Measurements from ENCODE around the gene ZC3H10.

The ZC3H10 gene

DNA sequence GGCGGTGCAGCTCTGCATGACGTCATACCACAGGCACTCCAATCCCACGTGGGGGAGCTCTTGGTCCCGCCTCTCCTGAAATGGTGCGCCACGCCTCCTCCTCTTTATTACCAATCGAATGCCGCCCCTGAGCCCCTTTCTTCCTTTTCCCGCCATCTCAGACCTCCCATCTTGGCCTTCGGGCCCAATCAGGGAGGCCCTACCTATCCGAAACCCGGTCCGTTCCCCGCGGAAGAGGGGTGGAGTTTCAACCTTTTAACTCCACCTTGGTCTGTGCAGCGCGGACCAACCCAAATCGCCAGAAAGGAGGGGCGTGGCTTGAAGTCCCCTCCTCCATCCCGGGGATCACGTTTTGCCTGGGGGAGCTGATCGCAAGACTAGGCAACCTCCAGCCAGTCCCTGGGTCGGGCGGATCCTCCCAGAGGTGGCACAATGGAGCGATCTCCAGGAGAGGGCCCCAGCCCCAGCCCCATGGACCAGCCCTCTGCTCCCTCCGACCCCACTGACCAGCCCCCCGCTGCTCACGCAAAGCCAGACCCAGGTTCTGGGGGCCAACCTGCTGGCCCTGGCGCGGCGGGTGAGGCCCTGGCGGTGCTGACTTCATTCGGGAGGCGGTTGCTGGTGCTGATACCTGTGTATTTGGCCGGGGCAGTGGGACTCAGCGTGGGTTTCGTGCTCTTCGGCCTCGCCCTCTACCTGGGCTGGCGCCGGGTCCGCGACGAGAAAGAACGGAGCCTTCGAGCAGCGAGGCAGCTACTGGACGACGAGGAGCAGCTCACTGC is 10.0 kb downstream of the ZC3H10 start, which contains the start of gene ESYT1:
ESYT1 (plus strand) TSS at position 380 of the 782 bp plus-strand sequence; CDS start at position 433, 53 bp downstream.
- peak; percentile 98 for DNase-seq (ENCODE audit: low spot score)

DNA sequence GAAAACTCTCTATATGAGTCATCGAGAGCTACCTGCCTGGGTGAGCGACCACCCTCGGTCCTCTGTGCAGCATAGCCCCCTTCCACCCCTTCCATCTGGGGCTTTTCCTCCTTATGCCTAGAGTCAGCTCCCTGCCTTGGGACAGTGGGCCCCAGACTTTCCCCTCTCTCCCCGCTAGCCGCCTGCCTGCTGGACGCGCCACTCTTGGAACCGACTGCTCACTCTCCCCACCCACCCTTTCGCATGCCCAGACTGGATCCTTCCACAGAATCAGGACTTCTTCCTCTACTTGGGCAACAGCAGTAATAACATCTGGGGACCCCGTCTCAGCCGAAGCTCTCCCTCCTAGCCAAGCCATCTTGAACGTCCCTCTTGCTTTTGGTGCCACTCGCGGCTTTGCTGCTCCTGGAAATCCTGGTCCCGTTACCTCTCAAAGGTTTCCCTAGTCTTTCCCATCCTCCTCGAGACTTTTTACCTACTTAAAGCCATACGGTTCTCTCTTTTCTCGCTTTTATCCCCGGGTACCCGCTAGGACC is 10.7 kb downstream of the ZC3H10 start:
- DNase-seq (ENCODE audit: low spot score), result no peak

DNA sequence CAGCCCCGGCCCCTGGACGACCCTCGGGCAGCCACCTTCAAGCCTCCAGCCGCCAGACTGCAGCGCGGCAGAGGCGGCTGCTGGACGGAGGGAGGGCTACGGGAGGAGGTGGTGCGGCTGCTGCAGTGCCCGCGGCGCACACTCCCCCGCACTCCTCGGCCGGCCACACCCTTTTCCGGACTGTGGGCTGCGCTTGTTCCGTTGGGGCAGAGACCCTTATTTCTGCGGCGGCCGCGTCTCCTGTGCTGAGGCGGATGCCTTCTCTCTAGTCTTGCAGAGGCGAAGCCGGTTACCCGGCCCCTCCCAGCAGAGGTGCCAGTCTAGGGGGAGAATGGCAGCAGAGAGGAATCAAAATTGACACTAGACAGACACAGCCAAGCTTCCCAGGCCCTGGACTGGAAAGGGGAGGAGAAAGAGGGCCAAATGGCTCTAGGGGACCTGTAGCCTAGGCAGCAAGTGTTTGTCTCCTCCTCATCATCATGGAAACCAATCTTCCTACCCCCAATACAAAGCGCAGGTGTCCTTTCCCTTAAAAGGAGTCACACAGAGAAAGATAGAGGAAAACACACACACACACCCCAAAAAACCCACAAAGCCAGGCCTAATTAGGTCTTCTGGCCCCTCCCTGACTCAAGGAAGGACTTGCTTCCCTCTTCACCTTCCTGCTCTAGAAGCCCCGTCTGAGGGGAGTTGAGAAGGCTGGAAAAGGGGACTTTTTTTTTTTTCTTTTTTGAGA is 11.3 kb downstream of the ZC3H10 start:
- DNase-seq (ENCODE audit: low spot score), result peak; percentile 55

DNA sequence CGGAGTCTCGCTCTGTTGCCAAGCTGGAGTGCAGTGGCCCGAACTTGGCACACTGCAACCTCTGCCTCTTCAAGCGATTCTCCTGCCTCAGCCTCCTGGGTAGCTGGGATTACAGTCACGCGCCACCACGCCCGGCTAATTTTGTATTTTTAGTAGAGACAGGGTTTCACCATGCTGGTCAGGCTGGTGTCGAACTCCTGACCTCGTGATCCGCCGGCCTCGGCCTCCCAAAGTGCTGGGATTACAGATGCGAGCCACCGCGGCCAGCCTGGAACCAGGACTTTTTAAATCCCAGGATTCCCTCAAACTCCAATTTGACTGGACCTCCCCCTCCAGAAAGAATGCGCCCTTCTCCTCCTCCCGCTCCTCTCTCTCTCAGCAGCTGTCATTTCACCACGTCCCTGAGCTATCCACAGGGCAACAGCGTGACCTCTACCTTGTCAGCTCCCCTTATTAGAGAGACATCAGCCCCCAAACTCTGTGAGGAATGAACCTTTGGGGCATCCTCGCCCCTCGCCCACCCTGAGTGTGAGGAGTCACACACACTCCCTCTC is 12.0 kb downstream of the ZC3H10 start:
- DNase-seq (ENCODE audit: low spot score), result no peak

DNA sequence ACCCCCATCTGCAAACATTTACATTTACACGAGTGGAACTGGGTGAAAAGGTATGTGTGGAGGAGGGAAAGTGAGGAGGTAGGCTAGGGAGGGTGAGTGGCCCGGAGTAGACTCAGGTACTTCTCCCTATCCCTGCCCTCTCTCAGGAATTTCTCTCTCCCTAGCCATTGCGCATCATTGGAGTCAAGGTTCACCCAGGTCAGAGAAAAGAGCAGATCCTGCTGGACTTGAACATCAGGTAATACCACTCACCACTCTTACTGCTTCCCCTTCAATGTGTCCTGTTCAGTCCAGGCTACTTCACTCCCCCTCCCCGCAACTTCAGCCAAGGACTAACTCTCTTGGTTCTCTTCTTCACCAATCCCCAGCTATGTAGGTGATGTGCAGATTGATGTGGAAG is 12.8 kb downstream of the ZC3H10 start:
- DNase-seq (ENCODE audit: low spot score), result no peak

DNA sequence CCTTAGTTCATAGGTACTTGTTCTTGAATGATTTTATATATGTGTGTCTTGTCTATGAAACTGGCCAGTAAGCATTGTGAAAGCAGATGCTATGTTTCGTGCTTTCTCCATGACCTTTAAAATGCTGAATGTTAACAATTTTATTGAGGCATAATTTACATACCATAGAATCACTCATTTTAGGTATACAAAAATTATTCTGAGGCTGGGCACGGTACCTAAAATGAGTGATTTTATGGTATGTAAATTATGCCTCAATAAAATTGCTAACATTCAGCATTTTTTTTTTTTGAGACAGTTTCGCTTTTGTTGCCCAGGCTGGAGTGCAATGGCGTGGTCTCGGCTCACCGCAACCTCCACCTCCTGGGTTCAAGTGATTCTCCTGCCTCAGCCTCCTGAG is 16.8 kb downstream of the ZC3H10 start:
- no peak for DNase-seq (ENCODE audit: low spot score)

DNA sequence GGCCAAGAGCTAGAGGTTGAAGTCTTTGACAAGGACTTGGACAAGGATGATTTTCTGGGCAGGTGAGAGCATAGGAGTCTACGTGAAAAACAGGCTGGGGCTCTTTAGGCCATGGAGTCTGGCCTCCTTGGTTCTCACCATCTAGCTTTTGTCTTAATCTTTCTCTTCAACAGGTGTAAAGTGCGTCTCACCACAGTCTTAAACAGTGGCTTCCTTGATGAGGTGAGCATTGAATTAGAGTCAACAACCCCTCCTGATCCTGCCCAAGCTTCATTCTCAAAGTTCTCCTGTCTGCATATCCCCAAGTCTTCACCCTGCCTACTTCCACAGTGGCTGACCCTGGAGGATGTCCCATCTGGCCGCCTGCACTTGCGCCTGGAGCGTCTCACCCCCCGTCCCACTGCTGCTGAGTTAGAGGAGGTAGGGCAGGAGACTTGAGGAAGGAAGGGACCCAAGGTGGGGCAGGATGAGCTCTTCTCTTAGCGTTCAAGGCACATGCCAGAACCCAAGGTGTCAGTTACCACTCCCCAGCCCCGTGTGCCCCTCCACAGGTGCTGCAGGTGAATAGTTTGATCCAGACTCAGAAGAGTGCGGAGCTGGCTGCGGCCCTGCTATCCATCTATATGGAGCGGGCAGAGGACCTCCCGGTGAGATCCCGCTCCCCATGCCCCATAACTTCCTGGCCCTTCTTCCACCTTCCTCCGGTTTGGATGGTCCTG is 19.9 kb downstream of the ZC3H10 start:
- DNase-seq (ENCODE audit: low spot score), result no peak

DNA sequence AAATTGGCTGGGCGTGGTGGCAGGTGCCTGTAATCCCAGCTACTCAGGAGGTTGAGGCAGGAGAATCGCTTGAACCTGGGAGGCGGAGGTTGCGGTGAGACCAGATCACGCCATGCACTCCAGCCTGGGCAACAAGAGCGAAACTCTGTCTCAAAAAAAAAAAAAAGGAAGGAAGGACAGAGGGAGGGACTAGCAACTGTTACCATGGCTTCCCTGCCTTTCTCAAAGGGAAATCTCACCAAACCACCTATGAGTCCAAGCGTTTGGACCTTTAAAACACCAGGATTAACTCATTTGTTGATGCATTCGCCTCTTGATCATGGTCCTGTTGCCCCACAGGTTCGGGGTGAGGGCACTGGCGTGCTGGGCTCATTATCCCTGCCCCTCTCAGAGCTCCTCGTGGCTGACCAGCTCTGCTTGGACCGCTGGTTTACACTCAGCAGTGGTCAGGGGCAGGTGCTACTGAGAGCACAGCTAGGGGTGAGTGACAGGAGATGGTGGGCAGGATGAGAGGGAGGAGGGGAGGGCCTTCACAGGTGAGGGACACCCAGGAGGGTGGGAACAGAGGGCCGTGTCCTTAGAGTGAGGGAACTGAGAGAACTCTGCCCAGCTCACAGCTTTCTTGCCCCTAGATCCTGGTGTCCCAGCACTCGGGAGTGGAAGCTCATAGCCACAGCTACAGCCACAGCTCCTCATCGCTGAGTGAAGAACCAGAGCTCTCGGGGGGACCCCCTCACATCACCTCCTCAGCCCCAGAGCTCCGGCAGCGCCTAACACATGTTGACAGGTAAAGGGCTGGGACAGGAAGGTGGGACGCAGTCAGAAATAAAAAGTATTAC is 24.1 kb downstream of the ZC3H10 start:
- no peak for DNase-seq (ENCODE audit: low spot score)

DNA sequence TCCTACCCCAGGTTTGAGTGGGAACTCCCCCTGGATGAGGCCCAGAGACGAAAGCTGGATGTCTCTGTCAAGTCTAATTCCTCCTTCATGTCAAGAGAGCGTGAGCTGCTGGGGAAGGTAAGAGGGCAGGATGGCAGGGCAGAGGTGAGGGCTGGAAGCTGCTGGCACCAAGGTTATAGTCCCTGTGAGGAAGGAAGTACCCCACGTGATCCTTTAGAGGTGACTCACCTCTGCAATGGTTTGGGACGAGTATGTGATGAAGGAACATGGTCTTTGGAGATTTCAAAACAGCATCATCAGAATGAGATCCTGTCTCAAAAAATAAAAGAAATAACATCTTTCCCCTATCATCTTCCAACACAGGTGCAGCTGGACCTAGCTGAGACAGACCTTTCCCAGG is 25.2 kb downstream of the ZC3H10 start:
- DNase-seq (ENCODE audit: low spot score), result no peak

DNA sequence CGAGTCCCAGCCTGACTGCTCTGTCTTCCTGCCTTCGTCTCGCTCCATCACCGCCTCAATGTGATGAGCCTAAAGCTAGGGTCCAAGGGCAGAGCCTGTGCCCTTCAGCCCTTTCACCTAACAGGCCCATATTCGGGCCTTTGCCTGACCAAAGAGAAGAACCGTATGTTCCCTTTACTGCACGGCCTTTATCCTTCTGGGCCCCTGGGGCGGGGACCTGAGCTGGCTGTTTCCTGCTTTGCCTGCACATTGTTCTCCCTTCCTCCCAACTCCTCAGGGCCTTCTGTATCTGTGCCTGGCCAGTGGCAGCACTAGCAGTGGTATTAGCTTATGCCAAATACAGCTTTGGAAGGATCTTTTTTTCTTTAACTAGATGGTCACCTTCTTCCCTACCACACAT is 25.8 kb downstream of the ZC3H10 start:
- no peak for DNase-seq (ENCODE audit: low spot score)

DNA sequence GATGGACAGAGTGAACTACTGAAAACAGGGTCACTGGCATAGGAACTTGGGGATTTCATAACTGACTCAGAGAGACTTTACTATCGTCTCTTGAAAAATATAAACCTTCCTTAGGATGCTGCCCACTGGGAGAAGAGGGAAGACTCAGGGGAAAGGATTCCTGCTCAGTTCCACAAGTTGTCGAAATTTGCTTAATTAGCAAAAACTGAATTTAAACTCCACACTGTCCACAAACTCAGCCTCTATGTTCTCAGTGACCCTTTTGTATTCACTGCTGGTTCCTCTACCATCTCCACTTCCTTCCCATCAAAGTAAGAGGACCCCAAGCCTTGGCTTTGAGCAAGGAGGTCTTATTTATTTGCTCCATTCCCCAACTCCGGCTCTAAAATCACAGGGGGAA is 27.2 kb downstream of the ZC3H10 start:
- no peak for DNase-seq (ENCODE audit: low spot score)

DNA sequence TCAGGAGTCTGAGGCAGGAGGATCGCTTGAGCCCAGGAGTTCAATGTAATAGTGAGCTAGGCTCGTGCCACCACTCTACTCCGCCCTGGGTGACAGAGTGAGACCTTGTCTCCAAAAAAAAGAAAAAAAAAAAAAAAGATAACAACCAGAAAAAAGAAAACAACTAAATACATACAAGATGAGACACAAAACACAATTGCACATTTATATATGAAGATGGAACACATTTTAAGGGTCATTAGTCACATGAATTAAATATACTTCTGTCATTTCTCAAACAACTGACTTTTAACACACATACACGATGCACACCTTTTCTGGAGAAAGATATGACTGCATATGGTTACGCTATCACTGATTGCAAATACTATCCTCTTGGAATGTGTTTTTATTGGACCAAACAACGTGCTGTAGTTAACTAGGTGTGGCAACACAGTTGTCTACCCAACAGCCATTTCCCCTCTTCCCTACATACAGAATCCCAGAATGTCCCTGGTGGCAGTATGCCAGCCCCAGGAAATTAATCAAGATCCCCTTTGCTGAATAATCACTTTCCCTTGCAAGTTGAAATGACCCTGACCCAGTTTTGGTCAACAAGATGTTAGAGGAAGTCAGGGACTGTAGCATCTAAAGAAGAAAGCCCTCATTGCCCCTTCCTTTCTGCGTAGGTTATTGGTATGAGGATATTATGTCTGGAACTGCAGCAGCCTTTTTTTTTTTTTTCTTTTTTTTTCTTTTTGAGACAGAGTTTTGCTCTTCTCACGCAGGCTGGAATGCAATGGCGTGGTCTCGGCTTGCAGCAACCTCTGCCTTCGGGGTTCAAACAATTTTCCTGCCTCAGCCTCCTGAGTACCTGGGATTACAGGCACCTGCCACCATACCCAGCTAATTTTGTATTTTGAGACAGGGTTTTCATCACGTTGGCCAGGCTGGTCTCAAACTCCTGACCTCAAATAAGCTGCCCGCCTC is 28.7 kb downstream of the ZC3H10 start:
- DNase-seq (ENCODE audit: low spot score), result no peak

DNA sequence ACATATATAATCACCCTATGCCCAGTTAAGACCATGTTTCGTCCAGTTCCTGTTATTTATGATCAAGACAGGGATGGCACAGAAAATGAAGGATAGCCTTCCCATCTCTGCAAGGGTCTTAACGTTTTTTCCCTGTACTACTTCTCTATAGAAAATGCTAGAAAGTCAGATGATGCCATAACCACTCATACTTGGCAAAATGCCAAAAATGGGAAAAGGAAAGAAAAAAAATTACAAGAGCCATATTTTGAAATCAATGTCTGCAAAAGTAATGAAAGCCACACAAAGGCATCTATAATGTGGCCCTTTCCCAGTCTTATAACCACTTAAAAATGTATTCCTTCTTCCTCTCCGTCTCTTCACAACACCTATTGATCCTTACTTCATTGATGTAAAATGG is 32.5 kb downstream of the ZC3H10 start:
- no peak for DNase-seq (ENCODE audit: low spot score)

DNA sequence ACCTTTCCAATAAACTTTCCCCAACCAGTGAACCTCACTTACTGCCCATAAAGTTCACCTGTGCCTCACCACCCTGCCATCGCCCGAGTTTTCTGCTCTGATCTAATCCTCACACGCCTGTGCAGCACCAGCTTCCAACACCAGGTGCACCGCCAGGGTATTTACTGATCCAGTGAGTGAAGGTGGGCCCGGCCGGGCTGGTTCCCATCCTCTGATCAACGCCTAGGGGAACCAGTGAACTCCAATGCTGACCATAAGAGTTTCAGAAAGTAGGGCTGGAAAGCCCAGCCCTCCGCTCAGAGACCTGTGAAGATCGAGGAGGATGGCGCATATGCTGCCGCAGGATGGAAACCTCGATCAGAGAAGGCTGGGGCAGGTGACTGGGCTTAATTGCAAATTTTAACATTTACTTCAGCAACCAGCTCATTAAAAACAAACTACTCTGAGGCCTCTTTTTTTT is 33.6 kb downstream of the ZC3H10 start:
- DNase-seq (ENCODE audit: low spot score), result no peak

DNA sequence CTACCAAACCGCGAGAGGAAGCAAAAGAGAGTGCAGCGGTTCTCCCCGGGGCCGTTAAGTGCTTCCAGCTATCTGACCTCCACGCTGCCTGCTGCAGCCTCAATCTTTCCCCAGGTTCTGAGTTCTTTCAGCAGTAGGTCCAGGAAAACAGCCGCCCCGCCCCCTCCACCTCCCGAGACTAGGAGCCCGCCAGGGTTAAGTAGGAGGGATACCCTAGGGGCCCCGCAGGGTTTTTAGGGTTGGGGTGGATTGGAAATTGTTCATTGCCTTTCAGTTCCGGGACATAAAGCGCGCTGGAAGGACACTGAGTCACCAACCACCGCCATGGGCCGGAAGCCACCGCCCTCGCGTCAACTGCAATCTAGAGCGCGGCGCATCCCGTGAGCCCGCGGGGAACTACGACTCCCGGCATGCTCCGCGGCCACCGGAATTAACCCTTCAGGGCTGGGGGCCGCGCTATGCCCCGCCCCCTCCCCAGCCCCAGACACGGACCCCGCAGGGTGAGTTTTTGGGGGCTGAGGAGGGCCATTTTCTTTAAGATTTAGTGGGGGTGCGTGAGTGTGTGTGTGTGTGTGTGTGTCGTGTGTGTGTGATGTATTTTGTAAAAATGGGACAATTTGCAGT is 34.2 kb downstream of the ZC3H10 start, which contains the start of gene MYL6B:
MYL6B (plus strand) TSS at position 456 of the 624 bp plus-strand sequence. CDS start 1,332 bp downstream, outside the sequence.
- peak; percentile 94 for DNase-seq (ENCODE audit: low spot score)

DNA sequence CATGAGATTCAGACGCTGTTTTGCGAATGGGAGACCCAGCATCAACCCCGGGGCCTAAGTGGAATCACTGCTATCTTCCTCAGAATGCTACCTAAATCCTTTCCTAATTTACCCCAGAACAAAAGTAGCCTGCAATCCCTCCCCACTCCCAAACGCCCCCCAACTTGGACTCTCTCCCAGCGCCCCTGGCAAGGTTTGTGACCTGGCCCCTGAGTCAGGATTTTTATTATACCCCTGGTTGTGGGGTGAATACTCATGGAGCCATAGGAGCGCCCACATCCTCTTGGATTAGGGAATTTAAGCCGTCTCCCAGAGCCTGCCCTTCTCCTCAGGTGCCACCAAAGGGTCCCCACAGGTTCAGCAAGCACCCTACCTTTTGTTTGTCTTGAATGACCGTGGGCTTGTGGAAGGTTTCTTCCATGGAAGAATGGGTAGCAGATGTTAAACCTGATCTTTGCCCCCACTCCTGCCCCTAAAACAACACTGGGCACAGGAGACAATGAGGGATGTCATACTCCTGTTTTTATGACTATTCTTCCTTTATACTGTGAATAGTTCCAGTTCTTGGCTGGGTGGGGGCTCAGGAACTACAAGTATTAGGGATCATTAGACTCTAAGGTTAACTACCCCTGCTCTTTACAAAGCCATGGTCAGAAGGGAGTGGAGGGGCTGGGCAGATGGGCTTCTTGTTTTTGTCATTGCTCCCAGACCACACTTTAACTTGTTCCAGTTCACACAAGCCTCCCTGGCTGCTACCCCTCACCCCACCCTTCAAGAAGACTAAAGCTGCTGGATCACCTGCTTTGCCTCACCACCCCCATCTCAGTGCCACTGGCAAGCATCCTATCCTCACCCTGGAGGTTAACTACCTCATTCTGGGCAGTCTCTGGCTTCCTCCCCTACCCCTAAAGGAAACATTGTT is 35.0 kb downstream of the ZC3H10 start:
- DNase-seq (ENCODE audit: low spot score), result no peak

DNA sequence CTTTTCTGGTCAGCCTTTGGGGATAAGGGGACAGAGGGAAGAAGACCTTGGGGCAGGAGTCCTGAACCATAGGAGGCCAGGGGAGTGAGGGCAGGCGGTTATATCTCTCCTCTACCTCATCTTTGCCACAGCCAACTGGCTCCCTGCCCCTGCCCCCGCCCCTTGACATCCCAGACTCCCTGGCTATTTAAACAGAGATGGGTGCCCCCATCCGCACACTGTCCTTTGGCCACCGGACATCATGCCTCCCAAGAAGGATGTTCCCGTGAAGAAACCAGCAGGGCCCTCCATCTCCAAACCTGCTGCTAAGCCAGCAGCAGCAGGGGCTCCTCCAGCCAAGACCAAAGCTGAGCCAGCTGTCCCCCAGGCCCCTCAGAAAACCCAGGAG is 35.6 kb downstream of the ZC3H10 start:
- DNase-seq (ENCODE audit: low spot score), result no peak

DNA sequence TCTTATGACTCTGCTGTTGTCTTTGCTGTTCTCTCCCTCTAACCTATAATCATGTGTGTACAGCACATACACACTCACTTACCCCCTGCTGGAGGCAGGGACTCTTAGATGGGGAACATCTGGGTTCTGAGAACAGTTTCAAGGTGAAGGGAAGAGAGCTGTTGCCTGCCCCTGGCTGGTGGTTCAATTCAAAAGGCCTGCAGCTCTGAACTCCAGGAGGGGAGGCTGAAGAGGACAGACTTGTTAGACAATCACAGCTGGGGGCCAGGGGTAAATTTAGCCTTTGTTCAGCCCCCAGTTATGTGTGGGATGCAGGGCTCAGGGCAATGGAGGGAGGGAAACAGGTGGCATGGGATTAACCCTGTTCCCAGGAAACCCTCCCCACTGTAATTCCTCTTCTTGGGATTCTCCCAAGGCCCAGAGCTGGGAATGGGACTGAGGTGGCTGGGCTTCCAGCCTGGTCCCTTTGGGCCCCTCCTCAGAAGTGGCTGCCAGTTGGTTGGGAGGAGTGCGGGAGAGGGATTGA is 36.2 kb downstream of the ZC3H10 start:
- DNase-seq (ENCODE audit: low spot score), result no peak
